HepG2 (cell line): ENCODE measurements around the gene CDK8.

Source experiments
- POLR2AphosphoS5 ChIP-seq: IDR thresholded peaks from 2 replicates; pipeline ENCODE4 v1.6.1; 2012; ENCODE audit warnings: low read depth, low read length
- SRSF9 ChIP-seq: fragments of 200-400 bp; formaldehyde crosslinking; IDR thresholded peaks from 2 replicates; pipeline ENCODE4 v1.6.1; 2018; ENCODE audit warnings: borderline replicate concordance, mild to moderate bottlenecking, low read depth, low read length; ENCODE audit not compliant: insufficient read depth, poor library complexity, severe bottlenecking
- STAT6 ChIP-seq: sonication (generic); formaldehyde crosslinking; IDR thresholded peaks from 2 replicates; pipeline ENCODE4 v1.4.0; 2020; ENCODE audit warnings: missing genetic modification reagents, mild to moderate bottlenecking, borderline replicate concordance

- TF ChIP-seq POLR2AphosphoS5, result no peak
- TF ChIP-seq STAT6 (CRISPR knock-in tag), result no peak
- TF ChIP-seq SRSF9, result no peak
These were observed 69.8 kb downstream of the CDK8 start for GRCh38 chr13:26323764-26324163.
